ENCODE measurements around the gene CCDC15.
A peak's percentile ranks its signal among the peaks of the same experiment; 100 is the strongest.
"Not testable (repeated sequence)": the region's sequence is repeated elsewhere in the genome, so short reads cannot be mapped to it uniquely, and the experiment has no call there.

Gene CCDC15

DNA sequence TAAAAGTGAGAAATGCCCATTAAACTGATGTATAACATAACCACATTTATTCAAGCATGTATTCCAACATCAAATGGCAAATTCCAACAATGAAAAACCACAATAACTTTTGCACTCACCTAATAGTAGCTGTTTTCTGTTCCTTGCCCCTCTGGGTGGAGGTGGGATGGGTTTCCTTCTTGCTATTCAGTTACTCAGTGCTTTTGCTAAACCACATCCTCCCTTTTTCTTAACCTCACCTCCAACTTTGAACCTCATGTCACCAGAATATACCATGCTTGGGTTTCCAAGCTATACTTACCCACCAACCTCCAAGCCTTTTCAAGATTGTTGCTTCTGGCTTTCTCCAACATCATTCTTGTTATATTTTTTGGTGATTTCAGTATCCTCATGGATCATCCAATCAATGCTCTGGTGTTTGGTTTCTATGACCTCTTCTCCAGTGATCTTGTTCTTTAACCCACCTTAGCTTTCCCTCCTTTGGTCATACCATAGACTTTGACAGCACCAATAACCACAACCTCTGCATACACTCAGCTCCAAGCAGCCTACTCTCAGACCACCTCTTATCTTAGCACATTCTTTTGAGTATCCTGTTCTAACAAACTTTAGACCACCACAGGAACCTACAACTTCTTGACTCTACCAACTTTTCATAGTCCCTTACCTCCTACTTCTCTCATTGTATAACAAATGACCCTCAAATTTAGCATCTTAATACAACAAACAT lies 3.2 kb upstream of the CCDC15 start:
- H3K4me1 Mint-ChIP-seq = peaks cover 16% of the 10 kb centered on the region
- CTCF ChIA-PET = interaction anchor here (0.8 to 3.0 kb wide), 5 partner anchors 10 to 74 kb away, joined by 3 to 10 read pairs (median 3); partner anchors contain the start of gene HEPACAM

DNA sequence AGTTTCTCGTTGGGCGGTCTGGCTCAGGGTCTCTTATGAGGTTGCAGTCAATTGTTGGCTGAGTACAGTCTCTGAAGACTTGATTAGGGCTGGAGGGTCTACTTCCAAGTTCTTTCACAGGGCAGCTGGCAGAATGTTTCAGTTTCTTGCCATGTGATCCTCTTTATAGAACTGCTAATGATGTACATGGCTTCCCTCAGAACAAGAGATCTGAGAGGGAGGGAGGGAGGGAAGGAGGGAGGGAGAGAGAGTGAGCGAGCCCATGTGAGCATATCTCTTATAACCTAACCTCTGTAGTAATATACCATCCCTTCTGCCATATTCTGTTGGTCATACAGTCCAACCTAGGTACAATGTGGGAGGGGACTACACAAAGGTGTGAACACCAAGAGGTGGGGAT lies 2.7 kb upstream of the CCDC15 start:
- DNase-seq = no peak
- Mint-ChIP-seq H3K4me1 (peaks cover 18% of the 10 kb centered on the region), H3K27me3 (no peaks in the 10 kb centered on the region), H3K9me3 (peaks cover 18% of the 10 kb centered on the region), H3K4me3 (no peak overlapping the region), H3K27ac (no peak overlapping the region), H3K36me3 (peaks cover 21% of the 10 kb centered on the region)
- CTCF ChIA-PET = interaction anchor here (0.8 to 1.4 kb wide), 4 partner anchors 10 to 75 kb away, joined by 3 to 10 read pairs (median 3); no protein-coding TSS in a partner anchor

More for the DNA sequence above, 3.2 kb upstream of the CCDC15 start:
- Mint-ChIP-seq H3K36me3 (peaks cover 19% of the 10 kb centered on the region), H3K9me3 (peaks cover 18% of the 10 kb centered on the region), H3K27ac (no peak overlapping the region), H3K4me3 (no peak overlapping the region), H3K27me3 (no peaks in the 10 kb centered on the region)
- peak; percentile 59 for DNase-seq

DNA sequence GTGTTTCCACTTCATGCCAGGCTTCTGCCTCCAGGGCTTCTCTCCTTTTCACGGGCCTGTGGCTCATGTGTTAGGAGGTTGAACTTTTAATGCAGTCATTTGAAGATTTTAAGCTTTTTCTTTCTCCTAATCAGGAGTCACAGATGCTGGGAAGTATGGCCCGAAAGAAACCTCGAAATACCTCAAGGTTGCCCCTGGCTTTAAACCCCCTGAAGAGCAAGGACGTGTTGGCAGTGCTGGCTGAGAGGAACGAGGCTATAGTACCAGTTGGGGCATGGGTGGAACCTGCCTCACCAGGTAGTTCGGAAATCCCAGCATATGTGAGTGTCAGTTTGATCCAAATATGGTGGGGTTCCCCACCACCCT lies 571 bp downstream of the CCDC15 start:
- CTCF ChIA-PET = interaction anchor here (0.6 to 1.9 kb wide), 3 partner anchors 18 to 394 kb away, joined by 3 to 8 read pairs (median 4); partner anchors contain the start of gene HEPACAM
- DNase-seq = no peak
- H3K9me3 Mint-ChIP-seq = no peaks in the 10 kb centered on the region
- peaks cover 14% of the 10 kb centered on the region for H3K36me3 Mint-ChIP-seq
- H3K4me1 Mint-ChIP-seq = peaks cover 16% of the 10 kb centered on the region
- no peak overlapping the region for H3K27ac Mint-ChIP-seq
- no peaks in the 10 kb centered on the region for H3K27me3 Mint-ChIP-seq
- no peak overlapping the region for H3K4me3 Mint-ChIP-seq

DNA sequence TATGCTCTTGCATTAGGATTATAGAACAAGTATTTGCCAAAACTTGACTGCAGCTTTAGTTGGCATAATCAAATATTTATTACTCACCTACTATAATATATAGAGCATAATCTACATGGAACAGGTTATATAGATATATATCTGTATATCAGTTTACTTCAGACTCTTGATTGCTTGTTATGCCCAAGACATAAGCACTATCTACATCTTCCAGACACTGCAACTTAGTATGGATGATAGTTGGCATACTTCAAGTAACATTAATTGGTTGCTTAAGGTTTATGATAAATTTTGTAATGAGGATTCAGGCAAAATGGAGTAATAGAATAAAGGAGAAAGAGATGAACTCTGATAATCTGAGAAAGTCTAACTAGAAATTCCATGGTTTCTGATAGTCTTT lies 1.0 kb downstream of the CCDC15 start:
- CTCF ChIA-PET = interaction anchor here (1.9 kb wide), 1 partner anchor 19 kb away, joined by 8 read pairs; the partner anchor contains the start of gene HEPACAM

DNA sequence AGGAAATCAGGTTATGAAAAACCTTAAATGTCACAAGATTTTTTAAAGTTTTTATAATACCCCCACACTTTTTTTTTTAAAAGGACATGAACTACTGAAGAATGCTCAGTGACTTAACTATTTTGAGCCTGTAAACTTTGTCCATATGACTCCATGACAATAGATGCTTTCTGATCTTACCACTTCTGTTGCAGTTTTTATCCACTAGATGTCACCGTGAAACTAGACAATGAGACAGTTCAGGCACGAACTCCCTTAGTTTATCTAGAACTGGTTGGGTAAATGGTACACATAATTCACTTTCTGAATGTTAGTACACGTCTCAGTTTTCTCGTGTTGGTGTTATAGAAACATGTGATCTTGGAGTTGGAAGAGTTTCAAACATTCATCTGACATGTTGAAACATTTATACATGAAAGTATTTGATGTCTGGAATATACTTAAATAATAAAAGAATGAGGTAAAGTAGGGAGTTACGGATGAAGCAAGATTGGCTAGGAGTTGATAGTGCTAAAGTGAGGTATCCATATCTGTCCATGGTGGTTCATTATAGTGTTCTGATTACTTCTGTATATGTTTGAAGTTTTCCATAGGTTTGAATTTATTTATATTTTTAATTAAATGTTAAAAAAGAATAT lies 8.1 kb downstream of the CCDC15 start:
- Mint-ChIP-seq H3K4me3 (no peak overlapping the region), H3K27me3 (no peaks in the 10 kb centered on the region), H3K27ac (no peak overlapping the region), H3K4me1 (peaks cover 6% of the 10 kb centered on the region), H3K36me3 (peaks cover 16% of the 10 kb centered on the region), H3K9me3 (no peaks in the 10 kb centered on the region)
- CTCF ChIA-PET = interaction anchor here (0.8 to 3.4 kb wide), 3 partner anchors 11 to 248 kb away, joined by 3 to 24 read pairs (median 3); no protein-coding TSS in a partner anchor
- no peak for DNase-seq

More for the DNA sequence above, 1.0 kb downstream of the CCDC15 start:
- Mint-ChIP-seq H3K4me1 (peaks cover 16% of the 10 kb centered on the region), H3K9me3 (no peaks in the 10 kb centered on the region), H3K27me3 (no peaks in the 10 kb centered on the region), H3K36me3 (peaks cover 14% of the 10 kb centered on the region), H3K4me3 (no peak overlapping the region), H3K27ac (no peak overlapping the region)
- DNase-seq = no peak

DNA sequence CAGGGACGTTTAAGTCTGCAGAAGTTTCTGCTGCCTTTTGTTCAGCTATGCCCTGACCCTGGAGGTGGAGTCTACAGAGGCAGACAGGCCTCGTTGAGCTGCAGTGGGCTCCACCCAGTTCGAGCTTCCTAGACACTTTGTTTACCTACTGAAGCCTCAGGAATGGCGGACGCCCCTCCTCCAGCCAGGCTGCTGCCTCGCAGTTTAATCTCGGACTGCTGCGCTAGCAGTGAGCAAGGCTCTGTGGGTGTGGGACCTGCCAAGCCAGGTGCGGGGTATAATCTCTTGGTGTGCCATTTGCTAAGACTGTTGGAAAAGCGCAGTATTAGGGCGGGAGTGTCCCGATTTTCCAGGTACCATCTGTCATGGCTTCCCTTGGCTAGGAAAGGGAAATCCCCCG lies 14.2 kb downstream of the CCDC15 start:
- not testable (repeated sequence) for H3K4me1 Mint-ChIP-seq, H3K36me3 Mint-ChIP-seq, DNase-seq, H3K9me3 Mint-ChIP-seq, H3K27me3 Mint-ChIP-seq, H3K27ac Mint-ChIP-seq, H3K4me3 Mint-ChIP-seq
- CTCF ChIA-PET = interaction anchor here (0.9 kb wide), 1 partner anchor 156 kb away, joined by 3 read pairs; no protein-coding TSS in a partner anchor

DNA sequence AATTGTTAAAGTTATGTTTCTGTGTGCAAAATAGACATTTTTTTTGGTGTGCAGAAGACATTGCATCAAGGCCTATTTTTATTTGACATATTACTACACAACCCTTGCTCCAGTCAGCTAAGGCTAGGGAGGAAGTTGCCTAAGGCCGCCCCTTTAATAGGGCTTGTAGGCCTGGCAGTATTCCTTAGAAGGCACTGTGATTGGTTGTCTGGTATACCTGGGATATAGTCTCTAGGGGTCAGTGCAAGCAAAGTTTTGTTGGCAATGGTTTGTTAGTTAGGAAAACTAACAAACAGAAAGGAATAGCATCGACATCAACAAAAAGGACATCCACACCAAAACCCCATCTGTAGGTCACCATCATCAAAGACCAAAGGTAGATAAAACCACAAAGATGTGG lies 16.9 kb downstream of the CCDC15 start:
- no peak overlapping the region for H3K27ac Mint-ChIP-seq
- H3K4me1 Mint-ChIP-seq = no peaks in the 10 kb centered on the region
- CTCF ChIA-PET = interaction anchor here (1.1 kb wide), 1 partner anchor 171 kb away, joined by 3 read pairs; no protein-coding TSS in a partner anchor
- DNase-seq = no peak
- no peaks in the 10 kb centered on the region for H3K27me3 Mint-ChIP-seq
- H3K36me3 Mint-ChIP-seq = peaks cover 5% of the 10 kb centered on the region
- H3K9me3 Mint-ChIP-seq = no peaks in the 10 kb centered on the region
- H3K4me3 Mint-ChIP-seq = no peak overlapping the region

DNA sequence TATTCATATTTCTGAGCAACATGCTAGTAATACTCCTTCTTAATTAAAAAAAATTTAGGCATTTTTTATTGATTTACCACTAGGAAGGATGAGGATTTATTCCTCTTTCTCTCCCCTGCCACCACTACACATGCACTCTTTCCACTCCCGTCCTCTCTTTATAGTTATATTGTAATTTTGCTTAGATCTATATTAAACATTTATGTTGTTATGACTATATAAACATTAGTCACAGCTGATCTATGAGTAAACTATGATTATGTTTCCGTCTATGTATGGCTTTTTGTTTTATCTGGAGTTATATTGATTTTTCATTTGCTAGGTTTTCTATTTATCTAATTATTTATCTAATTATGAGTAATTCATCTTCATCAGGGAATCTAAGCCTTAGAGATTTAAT lies 17.8 kb downstream of the CCDC15 start:
- peaks cover 8% of the 10 kb centered on the region for H3K36me3 Mint-ChIP-seq
- CTCF ChIA-PET = interaction anchor here (1.1 kb wide), 1 partner anchor 170 kb away, joined by 3 read pairs; no protein-coding TSS in a partner anchor
- no peaks in the 10 kb centered on the region for H3K27me3 Mint-ChIP-seq
- H3K27ac Mint-ChIP-seq = no peak overlapping the region
- no peaks in the 10 kb centered on the region for H3K9me3 Mint-ChIP-seq
- H3K4me3 Mint-ChIP-seq = no peak overlapping the region
- DNase-seq = no peak
- H3K4me1 Mint-ChIP-seq = no peaks in the 10 kb centered on the region

DNA sequence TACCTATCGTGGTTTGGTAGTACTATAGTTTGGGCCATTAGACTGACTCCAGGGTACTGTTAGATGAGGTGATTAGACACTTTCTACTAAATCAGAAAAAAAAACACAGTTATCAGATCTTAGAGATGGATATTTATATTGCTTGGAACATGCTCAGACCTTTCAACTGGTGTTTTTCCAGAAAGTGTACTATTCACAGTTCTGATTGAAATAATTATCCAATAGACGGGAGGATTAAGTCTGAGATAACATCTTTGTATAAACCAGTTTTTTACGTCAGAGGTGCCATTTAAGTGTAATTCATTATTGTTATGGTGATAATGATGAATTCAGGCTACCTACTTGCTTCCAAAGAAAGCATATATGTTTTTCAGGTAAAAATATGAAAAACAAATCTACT lies 22.5 kb downstream of the CCDC15 start:
- Mint-ChIP-seq H3K27me3 (no peaks in the 10 kb centered on the region), H3K36me3 (peaks cover 41% of the 10 kb centered on the region), H3K27ac (no peak overlapping the region), H3K4me3 (no peak overlapping the region), H3K4me1 (no peaks in the 10 kb centered on the region), H3K9me3 (peaks cover 13% of the 10 kb centered on the region)
- CTCF ChIA-PET = no interaction called here
- no peak for DNase-seq

DNA sequence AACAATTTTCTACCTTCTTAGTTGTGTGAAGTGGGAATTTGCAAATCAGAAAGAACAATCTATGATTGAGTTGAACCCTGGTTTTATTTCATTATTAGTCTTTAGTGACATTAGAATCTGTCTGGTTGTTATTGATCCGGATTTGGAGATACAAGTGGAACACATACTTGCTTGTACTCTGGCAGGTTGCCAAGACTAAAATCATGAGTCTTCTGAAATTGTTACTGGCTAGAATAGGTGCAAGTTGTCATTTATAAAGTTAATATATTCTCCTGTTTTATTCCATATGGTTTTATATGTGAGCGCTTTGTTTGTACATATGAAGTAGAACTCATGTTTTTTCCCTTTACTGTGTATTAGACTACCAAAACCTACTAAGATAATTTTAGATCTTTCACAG lies 23.0 kb downstream of the CCDC15 start:
- Mint-ChIP-seq H3K36me3 (peaks cover 46% of the 10 kb centered on the region), H3K4me1 (no peaks in the 10 kb centered on the region), H3K27me3 (no peaks in the 10 kb centered on the region), H3K27ac (no peak overlapping the region), H3K9me3 (peaks cover 18% of the 10 kb centered on the region), H3K4me3 (no peak overlapping the region)
- no peak for DNase-seq
- CTCF ChIA-PET = no interaction called here

DNA sequence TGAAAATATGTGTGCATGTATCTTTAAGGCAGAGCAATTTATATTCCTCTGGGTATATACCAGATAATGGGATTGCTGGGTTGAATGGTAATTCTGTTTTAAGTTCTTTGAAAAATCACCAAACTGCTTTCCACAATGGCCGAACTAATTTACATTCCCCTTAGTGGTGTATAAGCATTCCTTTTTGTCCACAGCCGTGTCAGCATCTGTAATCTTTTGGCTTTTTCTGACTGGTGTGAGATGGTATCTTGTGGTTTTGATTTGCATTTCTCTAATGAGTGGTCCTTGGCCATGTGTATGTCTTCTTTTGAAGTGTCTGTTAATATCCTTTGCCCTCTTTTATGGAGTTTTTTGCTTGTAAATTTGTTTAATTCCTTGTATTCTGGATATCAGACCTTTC lies 24.3 kb downstream of the CCDC15 start:
- H3K27ac Mint-ChIP-seq = no peak overlapping the region
- peaks cover 29% of the 10 kb centered on the region for H3K9me3 Mint-ChIP-seq
- H3K27me3 Mint-ChIP-seq = no peaks in the 10 kb centered on the region
- no peak overlapping the region for H3K4me3 Mint-ChIP-seq
- CTCF ChIA-PET = interaction anchor here (0.9 kb wide), 1 partner anchor 19 kb away, joined by 4 read pairs; no protein-coding TSS in a partner anchor
- no peak for DNase-seq
- no peaks in the 10 kb centered on the region for H3K4me1 Mint-ChIP-seq
- H3K36me3 Mint-ChIP-seq = peaks cover 59% of the 10 kb centered on the region

DNA sequence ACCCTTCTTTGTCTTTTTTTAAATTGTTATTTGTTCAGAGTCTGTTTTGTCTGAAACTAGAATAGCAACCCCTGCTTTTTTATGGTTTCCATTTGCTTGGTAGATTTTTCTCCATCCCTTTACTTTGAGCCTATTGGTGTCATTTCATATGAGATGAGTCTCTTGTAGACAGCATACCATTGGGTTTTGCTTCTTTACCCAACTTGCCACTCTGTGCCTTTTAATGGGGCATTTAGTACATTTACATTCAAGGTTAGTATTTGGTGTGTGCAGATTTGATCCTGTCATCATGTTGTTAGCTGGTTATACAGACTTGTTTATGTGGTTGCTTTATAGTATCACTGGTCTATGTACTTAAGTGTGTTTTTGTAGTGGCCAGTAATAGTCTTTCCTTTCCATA lies 28.0 kb downstream of the CCDC15 start:
- Mint-ChIP-seq H3K4me3 (no peak overlapping the region), H3K9me3 (peaks cover 29% of the 10 kb centered on the region), H3K27me3 (no peaks in the 10 kb centered on the region), H3K36me3 (peaks cover 77% of the 10 kb centered on the region), H3K4me1 (no peaks in the 10 kb centered on the region), H3K27ac (no peak overlapping the region)
- DNase-seq = no peak
- CTCF ChIA-PET = no interaction called here

DNA sequence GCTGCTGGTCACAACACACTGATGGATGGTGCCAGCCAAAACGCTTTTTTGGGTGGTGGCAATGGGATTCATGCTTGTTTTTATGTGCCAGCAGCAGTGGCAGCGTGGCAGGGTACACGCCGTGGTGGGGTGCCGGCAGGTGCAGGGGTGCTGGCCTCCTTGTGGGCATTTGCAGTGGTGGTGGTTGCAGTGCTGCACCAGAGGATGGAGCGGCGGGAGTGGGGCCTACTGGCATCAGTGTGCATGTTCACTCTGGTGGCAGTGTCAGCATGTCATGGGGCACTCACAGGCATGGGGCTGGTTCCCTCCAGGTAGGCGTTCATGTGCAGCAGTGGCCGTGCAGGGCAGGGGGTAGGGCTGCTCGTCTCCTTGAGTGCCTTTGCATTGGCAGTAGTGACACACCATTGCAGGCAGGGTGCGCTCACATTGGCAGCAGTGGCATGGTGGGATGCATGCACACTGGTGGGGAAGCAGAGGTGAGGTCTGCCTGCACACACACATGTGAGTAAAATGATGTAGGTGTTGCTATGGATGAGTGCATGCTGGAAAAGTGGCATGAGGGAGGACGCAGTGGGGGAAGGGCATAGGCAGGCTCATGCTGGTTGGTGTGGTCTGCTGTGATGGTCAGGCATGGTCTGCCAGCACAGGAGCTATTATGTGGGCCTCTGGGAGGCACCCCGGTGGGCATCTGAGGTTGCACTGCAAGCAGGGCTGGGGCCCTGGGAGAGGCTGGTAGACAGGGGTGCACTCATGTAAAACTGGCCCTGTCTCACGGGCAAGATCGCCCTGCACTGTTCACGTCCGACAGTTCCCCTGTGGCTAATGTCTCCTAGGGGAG lies 29.9 kb downstream of the CCDC15 start:
- Mint-ChIP-seq H3K4me3 (no peak overlapping the region), H3K9me3 (peaks cover 29% of the 10 kb centered on the region), H3K27me3 (no peaks in the 10 kb centered on the region), H3K4me1 (no peaks in the 10 kb centered on the region), H3K27ac (no peak overlapping the region), H3K36me3 (peaks cover 75% of the 10 kb centered on the region)
- CTCF ChIA-PET = no interaction called here
- DNase-seq = no peak

DNA sequence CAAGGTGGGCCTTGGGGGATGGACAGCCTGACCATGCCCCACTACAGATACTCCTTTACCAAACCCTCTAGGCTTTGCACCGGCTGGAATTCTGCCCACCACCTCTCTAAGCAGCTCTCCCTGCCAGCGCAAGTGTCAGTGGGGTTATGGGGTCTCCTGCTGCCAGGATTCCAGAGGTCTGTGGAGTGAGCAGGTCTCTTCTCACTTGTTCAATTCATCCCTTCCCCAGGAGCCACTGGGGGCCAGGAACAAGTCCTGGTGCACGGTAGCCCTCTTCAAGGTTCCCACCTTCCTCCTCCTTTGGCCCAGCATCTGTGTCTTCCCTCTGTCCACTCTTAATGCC lies 30.5 kb downstream of the CCDC15 start:
- no peaks in the 10 kb centered on the region for H3K27me3 Mint-ChIP-seq
- peaks cover 69% of the 10 kb centered on the region for H3K36me3 Mint-ChIP-seq
- no peaks in the 10 kb centered on the region for H3K4me1 Mint-ChIP-seq
- no peak for DNase-seq
- CTCF ChIA-PET = no interaction called here
- peaks cover 26% of the 10 kb centered on the region for H3K9me3 Mint-ChIP-seq
- peak overlapping the region; percentile 40 for H3K27ac Mint-ChIP-seq
- H3K4me3 Mint-ChIP-seq = no peak overlapping the region
